ENCODE results near the gene WDTC1. TPM values are rescaled to one million over a fixed set of nuclear protein-coding genes. Genes with fewer than 3 reads are reported as not detected.
A peak's percentile ranks its signal among the peaks of the same experiment; 100 is the strongest.
"Not testable (repeated sequence)": the region's sequence is repeated elsewhere in the genome, so short reads cannot be mapped to it uniquely, and the experiment has no call there.

Gene WDTC1
- total RNA-seq, 1 donor from 2014 or later: 36.0 TPM

GRCh38 chr1:27235827-27236226, 1.4 kb downstream of the WDTC1 start:
- Mint-ChIP-seq H3K9me3 (ENCODE audit: unreplicated experiment) (no peaks in the 10 kb centered on the region), H3K4me1 (ENCODE audit: unreplicated experiment) (peaks cover 19% of the 10 kb centered on the region), H3K36me3 (ENCODE audit: low read depth, unreplicated experiment) (peaks cover 3% of the 10 kb centered on the region), H3K27ac (ENCODE audit: unreplicated experiment) (no peak overlapping the region), H3K4me3 (ENCODE audit: unreplicated experiment) (peak overlapping the region; percentile 99), H3K27me3 (ENCODE audit: unreplicated experiment) (no peaks in the 10 kb centered on the region)
- no peak for DNase-seq (ENCODE audit: low spot score)
- TF ChIP-seq, protein P1, sequence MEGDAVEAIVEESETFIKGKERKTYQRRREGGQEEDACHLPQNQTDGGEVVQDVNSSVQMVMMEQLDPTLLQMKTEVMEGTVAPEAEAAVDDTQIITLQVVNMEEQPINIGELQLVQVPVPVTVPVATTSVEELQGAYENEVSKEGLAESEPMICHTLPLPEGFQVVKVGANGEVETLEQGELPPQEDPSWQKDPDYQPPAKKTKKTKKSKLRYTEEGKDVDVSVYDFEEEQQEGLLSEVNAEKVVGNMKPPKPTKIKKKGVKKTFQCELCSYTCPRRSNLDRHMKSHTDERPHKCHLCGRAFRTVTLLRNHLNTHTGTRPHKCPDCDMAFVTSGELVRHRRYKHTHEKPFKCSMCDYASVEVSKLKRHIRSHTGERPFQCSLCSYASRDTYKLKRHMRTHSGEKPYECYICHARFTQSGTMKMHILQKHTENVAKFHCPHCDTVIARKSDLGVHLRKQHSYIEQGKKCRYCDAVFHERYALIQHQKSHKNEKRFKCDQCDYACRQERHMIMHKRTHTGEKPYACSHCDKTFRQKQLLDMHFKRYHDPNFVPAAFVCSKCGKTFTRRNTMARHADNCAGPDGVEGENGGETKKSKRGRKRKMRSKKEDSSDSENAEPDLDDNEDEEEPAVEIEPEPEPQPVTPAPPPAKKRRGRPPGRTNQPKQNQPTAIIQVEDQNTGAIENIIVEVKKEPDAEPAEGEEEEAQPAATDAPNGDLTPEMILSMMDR (IDR thresholded peaks at IDR 0.05; ENCODE audit: unreplicated experiment): no peak

DNA sequence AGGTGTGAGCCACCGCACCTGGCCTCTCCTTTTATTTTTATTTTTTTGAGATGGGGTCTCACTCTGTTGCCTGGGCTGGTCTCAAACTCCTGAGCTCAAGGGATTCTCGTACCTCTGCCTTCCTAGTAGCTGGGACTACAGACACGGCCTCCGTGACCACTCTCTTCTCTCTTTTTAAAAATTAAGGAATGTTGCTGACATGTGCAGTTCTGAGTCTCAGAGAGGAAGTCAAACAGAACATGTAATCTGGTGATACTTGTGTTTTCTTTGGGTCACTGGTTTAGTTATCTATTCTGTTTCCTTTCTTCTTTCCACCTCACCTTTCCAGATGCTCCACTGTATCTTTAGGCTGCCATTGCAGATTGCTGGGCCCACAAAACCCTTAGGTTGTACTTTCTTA, 2.7 kb downstream of the WDTC1 start:
- peaks cover 3% of the 10 kb centered on the region for H3K36me3 Mint-ChIP-seq (ENCODE audit: low read depth, unreplicated experiment)
- H3K9me3 Mint-ChIP-seq (ENCODE audit: unreplicated experiment): no peaks in the 10 kb centered on the region
- no peaks in the 10 kb centered on the region for H3K27me3 Mint-ChIP-seq (ENCODE audit: unreplicated experiment)
- TF ChIP-seq, protein P1 (IDR thresholded peaks at IDR 0.05; ENCODE audit: unreplicated experiment): no peak
- no peak overlapping the region for H3K4me3 Mint-ChIP-seq (ENCODE audit: unreplicated experiment)
- H3K27ac Mint-ChIP-seq (ENCODE audit: unreplicated experiment): peak overlapping the region; percentile 48
- peaks cover 19% of the 10 kb centered on the region for H3K4me1 Mint-ChIP-seq (ENCODE audit: unreplicated experiment)
- DNase-seq (ENCODE audit: low spot score): no peak

GRCh38 chr1:27238032-27238431, 3.6 kb downstream of the WDTC1 start:
- Mint-ChIP-seq H3K4me3 (ENCODE audit: unreplicated experiment) (no peak overlapping the region), H3K4me1 (ENCODE audit: unreplicated experiment) (peaks cover 19% of the 10 kb centered on the region), H3K36me3 (ENCODE audit: low read depth, unreplicated experiment) (peaks cover 3% of the 10 kb centered on the region), H3K27ac (ENCODE audit: unreplicated experiment) (no peak overlapping the region), H3K27me3 (ENCODE audit: unreplicated experiment) (peaks cover 2% of the 10 kb centered on the region), H3K9me3 (ENCODE audit: unreplicated experiment) (no peaks in the 10 kb centered on the region)
- TF ChIP-seq, protein P1 (IDR thresholded peaks at IDR 0.05; ENCODE audit: unreplicated experiment): no peak
- DNase-seq (ENCODE audit: low spot score): no peak

DNA sequence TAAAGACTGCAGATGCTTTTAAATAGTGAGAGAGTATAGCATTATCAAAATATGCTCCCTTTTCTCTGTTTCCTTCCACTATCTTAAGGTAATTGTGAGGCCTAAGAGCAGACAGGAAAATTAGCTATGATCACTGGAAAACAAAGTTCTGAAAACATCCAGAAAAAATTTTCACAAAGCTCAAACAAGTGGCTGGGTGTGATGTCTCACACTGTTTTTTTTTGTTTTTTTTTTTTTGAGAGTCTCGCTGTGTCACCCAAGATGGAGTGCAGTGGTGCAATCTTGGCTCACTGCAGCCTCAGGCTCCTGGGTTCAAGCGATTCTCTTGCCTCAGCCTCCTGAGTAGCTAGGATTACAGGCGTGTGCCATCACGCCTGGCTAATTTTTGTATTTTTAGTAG, 7.2 kb downstream of the WDTC1 start:
- DNase-seq (ENCODE audit: low spot score): no peak
- Mint-ChIP-seq H3K4me3 (ENCODE audit: unreplicated experiment) (no peak overlapping the region), H3K36me3 (ENCODE audit: low read depth, unreplicated experiment) (peaks cover 4% of the 10 kb centered on the region), H3K27me3 (ENCODE audit: unreplicated experiment) (peaks cover 2% of the 10 kb centered on the region), H3K4me1 (ENCODE audit: unreplicated experiment) (no peaks in the 10 kb centered on the region), H3K9me3 (ENCODE audit: unreplicated experiment) (no peaks in the 10 kb centered on the region), H3K27ac (ENCODE audit: unreplicated experiment) (no peak overlapping the region)
- TF ChIP-seq, protein P1 (IDR thresholded peaks at IDR 0.05; ENCODE audit: unreplicated experiment): no peak

DNA sequence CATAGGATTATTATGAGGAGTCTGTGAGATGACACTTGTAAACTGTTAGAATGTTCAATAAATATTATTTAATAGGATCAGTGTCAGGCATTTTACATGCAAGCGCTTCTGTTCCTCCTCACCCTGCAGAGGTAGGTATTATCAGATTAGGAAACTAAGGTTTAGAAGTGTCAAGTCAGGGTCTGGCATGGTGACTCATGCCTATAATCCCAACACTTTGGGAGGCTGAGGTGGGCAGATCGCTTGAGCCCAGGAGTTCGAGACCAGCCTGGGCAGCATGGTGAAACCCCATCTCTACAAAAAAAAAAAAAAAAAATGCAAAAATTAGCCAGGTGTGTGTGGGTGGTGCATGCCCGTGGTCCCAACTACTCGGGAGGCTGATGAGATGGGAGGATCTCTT, 9.2 kb downstream of the WDTC1 start:
- H3K27me3 Mint-ChIP-seq (ENCODE audit: unreplicated experiment); H3K36me3 Mint-ChIP-seq (ENCODE audit: low read depth, unreplicated experiment); H3K4me1 Mint-ChIP-seq (ENCODE audit: unreplicated experiment); H3K4me3 Mint-ChIP-seq (ENCODE audit: unreplicated experiment); H3K9me3 Mint-ChIP-seq (ENCODE audit: unreplicated experiment); H3K27ac Mint-ChIP-seq (ENCODE audit: unreplicated experiment); DNase-seq (ENCODE audit: low spot score): not testable (repeated sequence)

DNA sequence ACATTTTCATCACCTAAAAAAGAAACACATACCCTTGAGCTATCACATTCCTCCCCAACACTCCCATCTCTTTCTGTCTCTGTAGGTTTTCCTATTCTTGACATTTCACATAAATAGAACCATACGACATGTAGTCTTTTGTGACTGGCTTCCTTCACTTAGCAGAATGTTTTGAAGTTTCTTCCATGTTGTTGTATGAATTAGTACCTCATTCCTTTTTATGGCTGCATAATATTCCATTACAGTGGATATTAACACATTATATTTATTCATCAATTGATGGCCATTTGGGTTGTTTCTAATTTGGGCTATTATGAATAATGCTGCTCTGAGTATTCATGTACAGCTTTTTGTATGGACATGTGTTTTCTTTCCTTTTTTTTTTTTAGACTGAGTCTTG, 11.8 kb downstream of the WDTC1 start:
- Mint-ChIP-seq H3K9me3 (ENCODE audit: unreplicated experiment) (no peaks in the 10 kb centered on the region), H3K4me3 (ENCODE audit: unreplicated experiment) (no peak overlapping the region), H3K27me3 (ENCODE audit: unreplicated experiment) (peaks cover 2% of the 10 kb centered on the region), H3K36me3 (ENCODE audit: low read depth, unreplicated experiment) (peaks cover 4% of the 10 kb centered on the region), H3K4me1 (ENCODE audit: unreplicated experiment) (no peaks in the 10 kb centered on the region), H3K27ac (ENCODE audit: unreplicated experiment) (no peak overlapping the region)
- TF ChIP-seq, protein P1 (IDR thresholded peaks at IDR 0.05; ENCODE audit: unreplicated experiment): no peak
- DNase-seq (ENCODE audit: low spot score): no peak
